H9 (cell line): Measurements from ENCODE around the gene PPP1R9A. TPM values are rescaled to one million over a fixed set of nuclear protein-coding genes. Genes with fewer than 3 reads are reported as not detected.

Experiments used
- DNase-seq: peaks from one replicate; pipeline ENCODE4 v3.0.0-alpha.2; 2017
- H2AFZ ChIP-seq: one replicate; pipeline ENCODE4 v1.6.1; 2013; ENCODE audit warnings: mild to moderate bottlenecking, low read length, control low read depth, moderate library complexity
- H2AK5ac ChIP-seq: 2 replicates; pipeline ENCODE4 v1.6.1; 2013; ENCODE audit warnings: low read length, control low read depth, mixed read lengths; ENCODE audit not compliant: insufficient read length
- H2BK120ac ChIP-seq: one replicate; pipeline ENCODE4 v1.6.1; 2013; ENCODE audit warnings: low read depth, mild to moderate bottlenecking, low read length, control low read depth, inconsistent platforms; ENCODE audit not compliant: poor library complexity, severe bottlenecking
- H2BK12ac ChIP-seq: 2 replicates; pipeline ENCODE4 v1.6.1; 2013; ENCODE audit warnings: low read length, control low read depth, mixed read lengths, low read depth; ENCODE audit not compliant: insufficient read length
- H2BK15ac ChIP-seq: 2 replicates; pipeline ENCODE4 v1.6.1; 2013; ENCODE audit warnings: low read depth, low read length, control low read depth
- H2BK20ac ChIP-seq: one replicate; pipeline ENCODE4 v1.6.1; 2013; ENCODE audit warnings: low read depth, mild to moderate bottlenecking, low read length, control low read depth, inconsistent platforms; ENCODE audit not compliant: poor library complexity, severe bottlenecking
- H2BK5ac ChIP-seq: 2 replicates; pipeline ENCODE4 v1.6.1; 2013; ENCODE audit warnings: low read length, control low read depth, mixed read lengths; ENCODE audit not compliant: insufficient read length
- H3K14ac ChIP-seq: 2 replicates; pipeline ENCODE4 v1.6.1; 2013; ENCODE audit warnings: low read length, control low read depth; ENCODE audit not compliant: insufficient read depth
- H3K18ac ChIP-seq: 2 replicates; pipeline ENCODE4 v1.6.1; 2013; ENCODE audit warnings: low read depth, mild to moderate bottlenecking, mixed read lengths, low read length, control low read depth; ENCODE audit not compliant: insufficient read length
- H3K23ac ChIP-seq: 2 replicates; pipeline ENCODE4 v1.6.1; 2013; ENCODE audit warnings: low read length, control low read depth, mixed read lengths, low read depth; ENCODE audit not compliant: insufficient read length
- H3K23me2 ChIP-seq: 2 replicates; pipeline ENCODE4 v1.6.1; 2013; ENCODE audit warnings: low read depth, mild to moderate bottlenecking, mixed read lengths, low read length, control low read depth; ENCODE audit not compliant: insufficient read length, poor library complexity, severe bottlenecking
- H3K27ac ChIP-seq: 2 replicates; pipeline ENCODE4 v1.5.1; 2013; ENCODE audit warnings: low read length, control low read depth, mixed read lengths, low read depth; ENCODE audit not compliant: insufficient read length
- H3K27me3 ChIP-seq: 2 replicates; pipeline ENCODE4 v1.6.1; 2013; ENCODE audit warnings: low read length, control low read depth, inconsistent platforms; ENCODE audit not compliant: insufficient read depth
- H3K4ac ChIP-seq: 2 replicates; pipeline ENCODE4 v1.6.1; 2013; ENCODE audit warnings: low read depth, mild to moderate bottlenecking, control low read depth, inconsistent platforms, low read length, moderate library complexity
- H3K4me1 ChIP-seq: 2 replicates; pipeline ENCODE4 v1.6.1; 2013; ENCODE audit warnings: low read length, control low read depth, inconsistent platforms; ENCODE audit not compliant: insufficient read depth
- H3K4me2 ChIP-seq: 2 replicates; pipeline ENCODE4 v1.6.1; 2013; ENCODE audit warnings: low read length, control low read depth, mixed read lengths; ENCODE audit not compliant: insufficient read length, insufficient read depth
- H3K56ac ChIP-seq: 2 replicates; pipeline ENCODE4 v1.6.1; 2013; ENCODE audit warnings: low read depth, mild to moderate bottlenecking, mixed read lengths, low read length, control low read depth; ENCODE audit not compliant: insufficient read length
- H3K79me1 ChIP-seq: 2 replicates; pipeline ENCODE4 v1.6.1; 2013; ENCODE audit warnings: low read depth, mild to moderate bottlenecking, moderate library complexity, low read length, control low read depth, inconsistent platforms; ENCODE audit not compliant: insufficient read depth, poor library complexity, severe bottlenecking
- H3K79me2 ChIP-seq: 2 replicates; pipeline ENCODE4 v1.6.1; 2013; ENCODE audit warnings: low read length, control low read depth, inconsistent platforms; ENCODE audit not compliant: insufficient read depth
- H3K9ac ChIP-seq: 2 replicates; pipeline ENCODE4 v1.6.1; 2013; ENCODE audit warnings: low read length, control low read depth, mixed read lengths; ENCODE audit not compliant: insufficient read length; ENCODE audit errors: extremely low read depth
- H3K9me3 ChIP-seq: one replicate; pipeline ENCODE4 v1.6.1; 2013; ENCODE audit warnings: low read depth, low read length, inconsistent platforms; ENCODE audit not compliant: control insufficient read depth
- H3T11ph ChIP-seq: one replicate; pipeline ENCODE4 v1.6.1; 2013; ENCODE audit warnings: mild to moderate bottlenecking, low read length, control low read depth, inconsistent platforms
- H4K20me1 ChIP-seq: one replicate; pipeline ENCODE4 v1.6.1; 2013; ENCODE audit not compliant: control insufficient read depth, insufficient read length, insufficient read depth
- H4K5ac ChIP-seq: 2 replicates; pipeline ENCODE4 v1.6.1; 2013; ENCODE audit warnings: low read depth, mild to moderate bottlenecking, mixed read lengths, low read length, control low read depth; ENCODE audit not compliant: insufficient read length
- H4K8ac ChIP-seq: replicated peaks from 2 replicates; pipeline ENCODE4 v1.6.1; 2013; ENCODE audit warnings: low read length, control low read depth, mixed read lengths, low read depth; ENCODE audit not compliant: insufficient read length
- H4K91ac ChIP-seq: 2 replicates; pipeline ENCODE4 v1.6.1; 2013; ENCODE audit warnings: low read depth, mild to moderate bottlenecking, moderate library complexity, mixed read lengths, low read length, control low read depth; ENCODE audit not compliant: insufficient read length
- H3K27ac Mint-ChIP-seq, 3 experiments: 2 replicates in 2 of 3; 3 replicates in 1 of 3; pipeline ENCODE4 v1.8.0; 2020 to 2021; ENCODE audit warnings: mixed read lengths in 3 of 3, mild to moderate bottlenecking in 1 of 3, moderate library complexity in 1 of 3
- H3K27me3 Mint-ChIP-seq: 2 replicates; pipeline ENCODE4 v1.8.0; 2021; ENCODE audit warnings: low read depth, mild to moderate bottlenecking, moderate library complexity, mixed read lengths
- H3K36me3 Mint-ChIP-seq, 3 experiments: 2 replicates in 2 of 3; 3 replicates in 1 of 3; pipeline ENCODE4 v1.8.0; 2020 to 2021; ENCODE audit warnings: low read depth in 3 of 3, mixed read lengths in 3 of 3; ENCODE audit not compliant: insufficient read depth in 1 of 3
- H3K4me1 Mint-ChIP-seq, 2 experiments: 2 replicates each; pipeline ENCODE4 v1.8.0; 2020; ENCODE audit warnings: mixed read lengths in 2 of 2
- H3K4me3 Mint-ChIP-seq, 2 experiments: 2 replicates in 1 of 2; 3 replicates in 1 of 2; pipeline ENCODE4 v1.8.0; 2020 to 2021; ENCODE audit warnings: mild to moderate bottlenecking in 2 of 2, mixed read lengths in 2 of 2, moderate library complexity in 1 of 2
- H3K9me3 Mint-ChIP-seq, 2 experiments: 2 replicates in 1 of 2; 3 replicates in 1 of 2; pipeline ENCODE4 v1.8.0; 2020; ENCODE audit warnings: mild to moderate bottlenecking in 2 of 2, mixed read lengths in 2 of 2, moderate library complexity in 1 of 2
- CTCF ChIP-seq: fragments of 200-600 bp; sonication (generic); conservative IDR thresholded peaks from 3 replicates; pipeline ENCODE4 v1.8.0; 2021; ENCODE audit warnings: antibody characterized with exemption, mild to moderate bottlenecking
- WGBS: extraction: QIAGEN DNeasy Blood & Tissue Kit; methylation state at CpG from one replicate; pipeline ENCODE4 v1.1.7; 2013; ENCODE audit warnings: missing lambda C conversion rate, low lambda C conversion rate, mixed read lengths; ENCODE audit not compliant: insufficient read length; ENCODE audit errors: extremely low coverage; 5-methylcytosine and 5-hydroxymethylcytosine counted together
- total RNA-seq: library from RNA; stranded (reverse); gene quantifications from 2 replicates; pipeline ENCODE4 v1.2.1, GENCODE V29; 2021

The PPP1R9A gene
- total RNA-seq, 1 experiment from 2014 or later: 17.0 TPM

GRCh38 chr7:95342029-95342428, 434.6 kb downstream of the PPP1R9A start:
- H3K56ac ChIP-seq: no peak overlapping the region
- H3K18ac ChIP-seq: no peak overlapping the region
- no peak overlapping the region for H4K91ac ChIP-seq
- H3K36me3 Mint-ChIP-seq: peaks cover 0 to 1% (median 0%) of the 10 kb centered on the region in 3 experiments; a peak in 1 of 7 replicates
- no peak overlapping the region for H3T11ph ChIP-seq
- H3K4me1 Mint-ChIP-seq: peaks cover 16 to 18% of the 10 kb centered on the region in 2 experiments
- no peaks in the 10 kb centered on the region for H3K27me3 Mint-ChIP-seq
- H4K5ac ChIP-seq: no peak overlapping the region
- H3K9ac ChIP-seq: no peak overlapping the region
- no peaks in the 10 kb centered on the region for H3K9me3 ChIP-seq
- DNase-seq: no peak
- H2BK5ac ChIP-seq: no peak overlapping the region
- no peak overlapping the region for H3K4me2 ChIP-seq
- H2BK12ac ChIP-seq: no peak overlapping the region
- no peak overlapping the region for H3K23ac ChIP-seq
- H2AK5ac ChIP-seq: no peak overlapping the region
- no peak overlapping the region for H4K8ac ChIP-seq
- no peak overlapping the region for H3K4me3 Mint-ChIP-seq
- H3K27me3 ChIP-seq: no peaks in the 10 kb centered on the region
- H3K4me1 ChIP-seq: peaks cover 9% of the 10 kb centered on the region
- H3K23me2 ChIP-seq: no peaks in the 10 kb centered on the region
- H3K14ac ChIP-seq: no peak overlapping the region
- H2AFZ ChIP-seq: no peak overlapping the region
- H4K20me1 ChIP-seq: no peaks in the 10 kb centered on the region
- no peak for TF ChIP-seq CTCF
- H3K27ac ChIP-seq: no peak overlapping the region
- H3K9me3 Mint-ChIP-seq: peaks cover 0 to 3% of the 10 kb centered on the region in 2 experiments; a peak in 1 of 5 replicates
- H3K79me1 ChIP-seq: no peaks in the 10 kb centered on the region
- no peak overlapping the region for H2BK120ac ChIP-seq
- no peak overlapping the region for H2BK15ac ChIP-seq
- WGBS: no CpG with 5 or more reads among the region's 3 CpGs
- no peaks in the 10 kb centered on the region for H3K79me2 ChIP-seq
- H2BK20ac ChIP-seq: no peak overlapping the region
- no peak overlapping the region for H3K27ac Mint-ChIP-seq
- no peak overlapping the region for H3K4ac ChIP-seq
